Brain pericyte (primary cell): ENCODE measurements around the gene CDC37L1.
"Not testable (repeated sequence)": the region's sequence is repeated elsewhere in the genome, so short reads cannot be mapped to it uniquely, and the experiment has no call there.

ENCODE experiments used
- DNase-seq: peaks from one replicate; pipeline ENCODE4 v3.0.0-alpha.2; 2012; ENCODE audit warnings: low read depth, low spot score

The CDC37L1 gene

GRCh38 chr9:4679268-4680172 lies at the start of gene CDC37L1:
Gene CDC37L1, plus strand, starts transcription at chr9:4679569. Its CDS starts 199 bp downstream, at chr9:4679768.
- peak; percentile 86 for DNase-seq

GRCh38 chr9:4630836-4631235 lies 48.5 kb upstream of the CDC37L1 start:
- DNase-seq = no peak

GRCh38 chr9:4638968-4639367 lies 40.4 kb upstream of the CDC37L1 start:
- no peak for DNase-seq

- DNase-seq = no peak
These were observed 39.9 kb upstream of the CDC37L1 start for GRCh38 chr9:4639420-4639819.

- DNase-seq = no peak
These were observed 39.3 kb upstream of the CDC37L1 start for GRCh38 chr9:4640027-4640426.

- DNase-seq = no peak
These were observed 37.0 kb upstream of the CDC37L1 start for GRCh38 chr9:4642351-4642750.

GRCh38 chr9:4654084-4654483 lies 25.3 kb upstream of the CDC37L1 start:
- no peak for DNase-seq

GRCh38 chr9:4654538-4654937 lies 24.8 kb upstream of the CDC37L1 start:
- DNase-seq = no peak

GRCh38 chr9:4656196-4656595 lies 23.2 kb upstream of the CDC37L1 start:
- DNase-seq = not testable (repeated sequence)

GRCh38 chr9:4656621-4657020 lies 22.7 kb upstream of the CDC37L1 start:
- no peak for DNase-seq

- DNase-seq = no peak
These were observed 21.8 kb upstream of the CDC37L1 start for GRCh38 chr9:4657426-4658159.

- DNase-seq = not testable (repeated sequence)
These were observed 18.7 kb upstream of the CDC37L1 start for GRCh38 chr9:4660665-4661064.

GRCh38 chr9:4661165-4661564 lies 18.2 kb upstream of the CDC37L1 start:
- no peak for DNase-seq

GRCh38 chr9:4661611-4662010 lies 17.8 kb upstream of the CDC37L1 start:
- DNase-seq = no peak

- DNase-seq = peak; percentile 25
These were observed 17.0 kb upstream of the CDC37L1 start, which contains the start of gene PLPP6 for GRCh38 chr9:4662108-4662988. Gene PLPP6, plus strand, starts transcription at chr9:4662294. Its CDS starts 82 bp downstream, at chr9:4662376.

- DNase-seq = no peak
These were observed 16.2 kb upstream of the CDC37L1 start for GRCh38 chr9:4662989-4663792.

GRCh38 chr9:4663956-4664355 lies 15.4 kb upstream of the CDC37L1 start:
- no peak for DNase-seq

GRCh38 chr9:4665357-4665756 lies 14.0 kb upstream of the CDC37L1 start:
- no peak for DNase-seq

- no peak for DNase-seq
These were observed 13.2 kb upstream of the CDC37L1 start, which contains the start of gene SPATA6L for GRCh38 chr9:4666042-4666699. Gene SPATA6L, minus strand, starts transcription at chr9:4666480. Its CDS starts 230 bp downstream, at chr9:4666250.

- no peak for DNase-seq
These were observed 11.7 kb upstream of the CDC37L1 start for GRCh38 chr9:4667681-4668080.
